ENCODE measurements around the gene ADH6.

Gene ADH6

DNA sequence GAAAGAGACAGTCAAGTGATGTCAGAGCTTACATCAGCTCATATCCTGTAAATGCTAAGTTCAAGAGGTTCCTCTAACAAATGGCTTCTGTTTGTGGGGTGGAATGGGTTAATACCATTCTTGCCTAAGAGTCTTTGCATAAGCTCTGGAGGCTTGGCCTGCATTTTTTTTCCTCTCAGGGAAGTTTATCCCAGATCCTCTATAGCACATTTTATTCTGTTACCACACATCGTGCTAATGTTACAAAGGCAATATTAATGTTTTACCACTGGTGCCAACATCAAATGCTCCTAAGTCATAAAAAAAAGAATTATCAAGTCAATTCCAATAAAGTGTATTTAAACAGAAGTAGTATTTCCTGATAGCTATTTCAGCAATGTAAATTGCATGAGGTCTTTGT is 2.9 kb upstream of the ADH6 start:
- Mint-ChIP-seq H3K36me3 (ENCODE audit: low read depth) (no peaks in the 10 kb centered on the region), H3K9me3 (peaks cover 9% of the 10 kb centered on the region), H3K27ac (no peak overlapping the region), H3K27me3 (ENCODE audit: low read depth, poor library complexity) (peaks cover 4% of the 10 kb centered on the region), H3K4me1 (no peaks in the 10 kb centered on the region), H3K4me3 (no peak overlapping the region)
- TF ChIP-seq, protein P1, sequence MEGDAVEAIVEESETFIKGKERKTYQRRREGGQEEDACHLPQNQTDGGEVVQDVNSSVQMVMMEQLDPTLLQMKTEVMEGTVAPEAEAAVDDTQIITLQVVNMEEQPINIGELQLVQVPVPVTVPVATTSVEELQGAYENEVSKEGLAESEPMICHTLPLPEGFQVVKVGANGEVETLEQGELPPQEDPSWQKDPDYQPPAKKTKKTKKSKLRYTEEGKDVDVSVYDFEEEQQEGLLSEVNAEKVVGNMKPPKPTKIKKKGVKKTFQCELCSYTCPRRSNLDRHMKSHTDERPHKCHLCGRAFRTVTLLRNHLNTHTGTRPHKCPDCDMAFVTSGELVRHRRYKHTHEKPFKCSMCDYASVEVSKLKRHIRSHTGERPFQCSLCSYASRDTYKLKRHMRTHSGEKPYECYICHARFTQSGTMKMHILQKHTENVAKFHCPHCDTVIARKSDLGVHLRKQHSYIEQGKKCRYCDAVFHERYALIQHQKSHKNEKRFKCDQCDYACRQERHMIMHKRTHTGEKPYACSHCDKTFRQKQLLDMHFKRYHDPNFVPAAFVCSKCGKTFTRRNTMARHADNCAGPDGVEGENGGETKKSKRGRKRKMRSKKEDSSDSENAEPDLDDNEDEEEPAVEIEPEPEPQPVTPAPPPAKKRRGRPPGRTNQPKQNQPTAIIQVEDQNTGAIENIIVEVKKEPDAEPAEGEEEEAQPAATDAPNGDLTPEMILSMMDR (IDR thresholded peaks at IDR 0.05): no peak
- DNase-seq: no peak

DNA sequence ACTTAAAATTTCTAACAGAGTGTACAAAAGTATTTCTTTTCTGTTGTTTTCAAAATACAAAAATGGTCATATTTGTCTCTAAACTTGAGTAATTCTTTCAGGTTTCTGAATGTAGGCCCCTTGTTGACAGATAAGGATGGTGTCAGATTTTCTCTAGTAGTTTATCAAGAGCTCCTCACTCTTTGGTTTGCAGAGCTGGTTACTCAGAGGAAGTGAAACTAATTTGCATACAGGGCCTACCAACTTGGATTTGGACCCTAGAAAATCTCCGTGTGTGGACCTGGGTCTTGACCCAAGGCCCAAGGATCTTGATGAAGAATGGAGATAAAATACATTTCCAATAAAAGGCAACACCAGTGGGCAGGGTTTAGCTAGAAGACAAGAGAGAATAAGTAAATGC is 433 bp upstream of the ADH6 start:
- Mint-ChIP-seq H3K36me3 (ENCODE audit: low read depth) (no peaks in the 10 kb centered on the region), H3K4me1 (no peaks in the 10 kb centered on the region), H3K27me3 (ENCODE audit: low read depth, poor library complexity) (peaks cover 3% of the 10 kb centered on the region), H3K4me3 (no peak overlapping the region), H3K27ac (no peak overlapping the region), H3K9me3 (peaks cover 6% of the 10 kb centered on the region)
- TF ChIP-seq, protein P1 (IDR thresholded peaks at IDR 0.05): no peak
- DNase-seq: no peak

DNA sequence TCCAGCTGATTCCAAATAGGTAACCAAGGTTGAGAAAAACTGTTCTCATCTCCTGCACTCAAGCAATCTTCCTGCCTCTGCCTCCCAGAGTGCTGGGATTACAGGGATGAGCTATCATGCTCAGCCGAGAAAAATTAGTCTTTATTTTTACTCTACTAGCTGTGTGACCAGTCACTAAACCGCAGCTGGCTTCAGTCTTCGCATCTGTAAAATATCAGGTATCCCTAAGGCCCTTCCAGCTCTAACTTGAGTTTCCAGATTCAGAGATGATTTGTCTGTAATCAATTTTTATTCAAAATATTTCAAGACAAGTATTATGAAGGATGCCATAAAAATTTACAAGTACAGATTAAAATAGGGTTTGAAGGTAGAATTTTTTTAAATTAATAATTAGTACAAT is 3.5 kb downstream of the ADH6 start:
- TF ChIP-seq, protein P1 (IDR thresholded peaks at IDR 0.05): no peak
- Mint-ChIP-seq H3K27me3 (ENCODE audit: low read depth, poor library complexity) (peaks cover 3% of the 10 kb centered on the region), H3K27ac (no peak overlapping the region), H3K4me3 (no peak overlapping the region), H3K9me3 (peaks cover 5% of the 10 kb centered on the region), H3K4me1 (no peaks in the 10 kb centered on the region), H3K36me3 (ENCODE audit: low read depth) (no peaks in the 10 kb centered on the region)
- no peak for DNase-seq

DNA sequence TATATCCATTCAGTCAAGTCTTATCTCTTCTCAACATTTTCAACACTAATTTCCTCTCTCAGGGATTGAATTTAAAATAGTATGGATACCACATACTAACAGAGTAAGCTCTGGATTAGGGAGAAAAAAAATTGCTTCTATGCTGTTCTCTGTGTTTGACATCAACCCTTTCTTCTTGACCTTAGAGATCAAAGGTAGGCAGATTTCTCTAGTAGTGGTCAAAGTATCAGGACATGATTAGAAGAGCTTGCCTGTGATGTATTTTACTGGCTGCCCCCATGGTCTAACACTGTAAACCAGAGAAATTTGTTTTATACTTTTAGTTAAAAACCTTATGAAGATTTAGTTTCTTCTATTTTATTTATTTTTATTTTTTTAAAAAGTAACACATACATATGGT is 8.3 kb downstream of the ADH6 start:
- H3K27me3 Mint-ChIP-seq (ENCODE audit: low read depth, poor library complexity): peaks cover 3% of the 10 kb centered on the region
- H3K4me1 Mint-ChIP-seq: peaks cover 12% of the 10 kb centered on the region
- DNase-seq: no peak
- TF ChIP-seq, protein P1 (IDR thresholded peaks at IDR 0.05): no peak
- H3K27ac Mint-ChIP-seq: no peak overlapping the region
- H3K4me3 Mint-ChIP-seq: no peak overlapping the region
- no peaks in the 10 kb centered on the region for H3K36me3 Mint-ChIP-seq (ENCODE audit: low read depth)
- no peaks in the 10 kb centered on the region for H3K9me3 Mint-ChIP-seq

DNA sequence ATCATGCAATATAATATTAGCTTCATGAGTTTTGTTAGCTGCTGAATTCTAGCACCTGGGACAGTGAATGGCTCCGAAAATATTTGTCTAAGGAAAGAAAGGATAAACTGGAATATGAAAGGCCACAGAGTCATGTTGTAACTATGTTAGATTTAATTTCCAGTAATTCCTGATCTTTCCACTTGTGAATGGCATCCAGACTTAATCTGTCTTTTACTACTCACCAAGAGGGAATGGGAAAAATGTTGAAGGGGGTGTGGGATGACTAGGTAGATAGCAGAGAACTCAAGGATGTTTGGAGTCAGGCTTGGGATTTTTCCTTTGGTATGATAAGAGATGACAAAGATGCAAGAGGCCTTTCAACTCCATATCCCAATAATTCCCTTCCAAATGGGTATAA is 9.4 kb downstream of the ADH6 start:
- Mint-ChIP-seq H3K36me3 (ENCODE audit: low read depth) (no peaks in the 10 kb centered on the region), H3K27ac (no peak overlapping the region), H3K4me1 (peaks cover 21% of the 10 kb centered on the region), H3K9me3 (no peaks in the 10 kb centered on the region), H3K27me3 (ENCODE audit: low read depth, poor library complexity) (no peaks in the 10 kb centered on the region), H3K4me3 (no peak overlapping the region)
- no peak for DNase-seq
- TF ChIP-seq, protein P1 (IDR thresholded peaks at IDR 0.05): no peak

DNA sequence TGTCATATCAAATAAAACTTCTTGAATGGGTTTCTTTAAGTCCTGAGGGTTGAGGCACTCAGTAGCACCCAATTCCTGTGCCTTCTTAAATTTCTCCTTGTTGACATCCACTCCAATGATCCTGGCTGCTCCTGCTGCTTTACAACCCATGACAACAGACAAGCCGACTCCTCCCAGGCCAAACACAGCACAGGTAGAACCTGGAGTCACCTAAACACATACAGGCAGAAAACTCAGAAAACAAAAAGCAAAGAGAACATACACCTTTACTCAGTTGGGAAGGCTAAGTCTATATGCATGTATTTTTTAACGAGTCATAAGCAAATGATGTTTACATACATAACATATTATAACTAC is 10.3 kb downstream of the ADH6 start:
- no peaks in the 10 kb centered on the region for H3K27me3 Mint-ChIP-seq (ENCODE audit: low read depth, poor library complexity)
- no peaks in the 10 kb centered on the region for H3K36me3 Mint-ChIP-seq (ENCODE audit: low read depth)
- peaks cover 22% of the 10 kb centered on the region for H3K4me1 Mint-ChIP-seq
- no peak for DNase-seq
- H3K9me3 Mint-ChIP-seq: no peaks in the 10 kb centered on the region
- H3K27ac Mint-ChIP-seq: peak overlapping the region; percentile 68
- TF ChIP-seq, protein P1 (IDR thresholded peaks at IDR 0.05): no peak
- no peak overlapping the region for H3K4me3 Mint-ChIP-seq

All from nephron progenitor cell (in vitro differentiated cells).